ENCODE measurements around the gene CHMP2B.

The CHMP2B gene

GRCh38 chr3:87227104-87227834, at the start of gene CHMP2B:
Gene CHMP2B, plus strand, starts transcription at chr3:87227309. Its CDS starts 214 bp downstream, at chr3:87227523.
- Histone ChIP-seq H3K4me3 (ENCODE audit: low read length) (peak within 1 kb of the TSS; percentile 93), H3K9me3 (ENCODE audit: insufficient read depth, low read length) (peaks cover 4% of the 10 kb centered on the region; the same call in 1 of the 2 replicates), H3K4me2 (ENCODE audit: low read length) (peak within 1 kb of the TSS; percentile 90), H3K4me1 (ENCODE audit: low read length) (peaks cover 12% of the 10 kb centered on the region), H3K27me3 (ENCODE audit: low read depth, low read length) (no peaks in the 10 kb centered on the region), H3K79me2 (ENCODE audit: low read length) (peaks cover 45% of the 10 kb centered on the region), H2AFZ (ENCODE audit: low read depth, low read length) (peak within 1 kb of the TSS; percentile 98), H3K27ac (ENCODE audit: low read length) (peak within 1 kb of the TSS; percentile 58), H4K20me1 (ENCODE audit: insufficient read depth, low read length) (peaks cover 20% of the 10 kb centered on the region; the same call in 1 of the 2 replicates), H3K9ac (ENCODE audit: low read length) (peak within 1 kb of the TSS; percentile 91), H3K36me3 (replicated peaks; ENCODE audit: low read depth, low read length) (no peaks in the 10 kb centered on the region)
- TF ChIP-seq EZH2phosphoT487 (IDR thresholded peaks at IDR 0.05; ENCODE audit: low read depth) (no peak), CTCF (IDR thresholded peaks at IDR 0.05; ENCODE audit: low read depth, low read length) (no peak)

- H3K27me3 ChIP-seq (ENCODE audit: low read depth, low read length), result no peaks in the 10 kb centered on the region
- no peak overlapping the region for H2AFZ ChIP-seq (ENCODE audit: low read depth, low read length)
- no peaks in the 10 kb centered on the region for H4K20me1 ChIP-seq (ENCODE audit: insufficient read depth, low read length)
- H3K4me2 ChIP-seq (ENCODE audit: low read length), result no peak overlapping the region
- no peaks in the 10 kb centered on the region for H3K36me3 ChIP-seq (replicated peaks; ENCODE audit: low read depth, low read length)
- no peaks in the 10 kb centered on the region for H3K79me2 ChIP-seq (ENCODE audit: low read length)
- no peaks in the 10 kb centered on the region for H3K9me3 ChIP-seq (ENCODE audit: insufficient read depth, low read length)
- H3K27ac ChIP-seq (ENCODE audit: low read length), result no peak overlapping the region
- no peaks in the 10 kb centered on the region for H3K4me1 ChIP-seq (ENCODE audit: low read length)
- no peak for TF ChIP-seq EZH2phosphoT487 (IDR thresholded peaks at IDR 0.05; ENCODE audit: low read depth)
- no peak for TF ChIP-seq CTCF (IDR thresholded peaks at IDR 0.05; ENCODE audit: low read depth, low read length)
- H3K9ac ChIP-seq (ENCODE audit: low read length), result no peak overlapping the region
- no peak overlapping the region for H3K4me3 ChIP-seq (ENCODE audit: low read length)
These were observed 47.5 kb upstream of the CHMP2B start for GRCh38 chr3:87179642-87180041.

GRCh38 chr3:87181551-87181950, 45.6 kb upstream of the CHMP2B start:
- no peak overlapping the region for H3K9ac ChIP-seq (ENCODE audit: low read length)
- H3K27ac ChIP-seq (ENCODE audit: low read length), result no peak overlapping the region
- H3K79me2 ChIP-seq (ENCODE audit: low read length), result no peaks in the 10 kb centered on the region
- no peaks in the 10 kb centered on the region for H3K4me1 ChIP-seq (ENCODE audit: low read length)
- H3K4me2 ChIP-seq (ENCODE audit: low read length), result no peak overlapping the region
- H3K36me3 ChIP-seq (replicated peaks; ENCODE audit: low read depth, low read length), result no peaks in the 10 kb centered on the region
- no peaks in the 10 kb centered on the region for H3K9me3 ChIP-seq (ENCODE audit: insufficient read depth, low read length)
- H4K20me1 ChIP-seq (ENCODE audit: insufficient read depth, low read length), result no peaks in the 10 kb centered on the region
- TF ChIP-seq CTCF (IDR thresholded peaks at IDR 0.05; ENCODE audit: low read depth, low read length), result no peak
- TF ChIP-seq EZH2phosphoT487 (IDR thresholded peaks at IDR 0.05; ENCODE audit: low read depth), result no peak
- H2AFZ ChIP-seq (ENCODE audit: low read depth, low read length), result no peak overlapping the region
- no peaks in the 10 kb centered on the region for H3K27me3 ChIP-seq (ENCODE audit: low read depth, low read length)
- no peak overlapping the region for H3K4me3 ChIP-seq (ENCODE audit: low read length)

GRCh38 chr3:87182023-87182422, 45.1 kb upstream of the CHMP2B start:
- Histone ChIP-seq H3K36me3 (replicated peaks; ENCODE audit: low read depth, low read length) (no peaks in the 10 kb centered on the region), H2AFZ (ENCODE audit: low read depth, low read length) (no peak overlapping the region), H3K4me2 (ENCODE audit: low read length) (no peak overlapping the region), H3K9ac (ENCODE audit: low read length) (no peak overlapping the region), H3K9me3 (ENCODE audit: insufficient read depth, low read length) (no peaks in the 10 kb centered on the region), H3K4me1 (ENCODE audit: low read length) (no peaks in the 10 kb centered on the region), H4K20me1 (ENCODE audit: insufficient read depth, low read length) (no peaks in the 10 kb centered on the region), H3K79me2 (ENCODE audit: low read length) (no peaks in the 10 kb centered on the region), H3K4me3 (ENCODE audit: low read length) (no peak overlapping the region), H3K27me3 (ENCODE audit: low read depth, low read length) (no peaks in the 10 kb centered on the region), H3K27ac (ENCODE audit: low read length) (no peak overlapping the region)
- TF ChIP-seq EZH2phosphoT487 (IDR thresholded peaks at IDR 0.05; ENCODE audit: low read depth), result no peak
- TF ChIP-seq CTCF (IDR thresholded peaks at IDR 0.05; ENCODE audit: low read depth, low read length), result no peak

Data from OCI-LY3 (cell line).